ENCODE results near the gene KYNU.

GRCh38 chr2:143029141-143029540 is 151.7 kb downstream of the KYNU start:
- no peak for TF ChIP-seq CTCF (IDR thresholded peaks at IDR 0.05)
- TF ChIP-seq EZH2phosphoT487 (IDR thresholded peaks at IDR 0.05): no peak

Data from neural progenitor cell (in vitro differentiated cells).